ENCODE results near the gene HDAC4. TPM values are rescaled to one million over a fixed set of nuclear protein-coding genes. Genes with fewer than 3 reads are reported as not detected.

HDAC4 gene
- total and polyA plus RNA-seq, 2 of the 8 experiments (the other 6 are each of a cell fraction or from before 2014, with no cell fraction given), result 15.4 to 31.5 TPM

DNA sequence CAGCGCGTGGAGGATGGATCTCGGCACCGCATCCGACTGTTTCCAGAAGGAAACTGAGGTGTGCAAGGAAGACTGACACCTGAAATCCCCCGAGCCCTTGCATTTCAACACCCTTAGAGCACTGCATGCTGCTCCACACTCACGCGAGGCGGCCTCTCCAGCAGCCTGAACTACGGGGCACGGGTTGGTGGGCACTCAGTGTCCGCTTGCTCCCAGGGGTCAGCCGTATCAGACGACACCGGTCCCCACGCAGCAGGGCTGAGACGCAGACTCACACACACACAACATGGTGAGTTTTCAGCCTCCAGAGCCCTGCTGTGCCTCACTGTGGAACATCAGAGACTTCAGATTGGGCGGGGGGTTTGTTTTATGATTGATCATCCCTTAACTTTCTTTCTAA lies 283.0 kb downstream of the HDAC4 start (continued):
- TF ChIP-seq SAP30 (IDR thresholded peaks at IDR 0.05; ENCODE audit: insufficient read depth, insufficient replicate concordance, low read length) (no peak), MAFK (IDR thresholded peaks at IDR 0.05; ENCODE audit: low read depth, low read length) (no peak), CTBP2 (IDR thresholded peaks at IDR 0.05; ENCODE audit: borderline replicate concordance, insufficient read depth, insufficient read length, low read length) (no peak), EP300 (IDR thresholded peaks at IDR 0.05; ENCODE audit: borderline replicate concordance in 1 of 2, low read depth in 2 of 2, low read length in 2 of 2) (no peak), NRF1 (IDR thresholded peaks at IDR 0.05; ENCODE audit: low read depth, low read length) (no peak)

Measured in H1 (cell line).